OCI-LY1 (cell line): ENCODE results near the gene ST3GAL4.
"Not testable (repeated sequence)": the region's sequence is repeated elsewhere in the genome, so short reads cannot be mapped to it uniquely, and the experiment has no call there.

ENCODE experiments used
- H2AFZ ChIP-seq: fragments of 200-600 bp; sonication (generic), shearing (Covaris generic); 2 replicates; pipeline ENCODE4 v1.6.0; 2014; ENCODE audit warnings: antibody characterized with exemption, mild to moderate bottlenecking, low read length
- H3F3A ChIP-seq: fragments of 200-600 bp; sonication (generic), shearing (Covaris generic); 2 replicates; pipeline ENCODE4 v1.6.0; 2014; ENCODE audit warnings: mild to moderate bottlenecking, antibody characterized with exemption, low read length, moderate library complexity; ENCODE audit not compliant: insufficient read depth
- H3K27ac ChIP-seq: fragments of 200-600 bp; sonication (generic); 2 replicates; pipeline ENCODE4 v1.5.1; 2014; ENCODE audit warnings: low read length, mixed run types, mild to moderate bottlenecking, low read depth; ENCODE audit not compliant: poor library complexity, severe bottlenecking
- H3K27me3 ChIP-seq: fragments of 200-600 bp; sonication (generic); 2 replicates; pipeline ENCODE4 v1.6.0; 2014; ENCODE audit warnings: antibody characterized with exemption, mild to moderate bottlenecking, low read length, moderate library complexity; ENCODE audit not compliant: insufficient read depth
- H3K36me3 ChIP-seq: fragments of 200-600 bp; sonication (generic); 2 replicates; pipeline ENCODE4 v1.6.1; 2014; ENCODE audit warnings: mild to moderate bottlenecking, antibody characterized with exemption, low read length, moderate library complexity, mixed read lengths; ENCODE audit not compliant: insufficient read depth
- H3K4me1 ChIP-seq: fragments of 200-600 bp; sonication (generic); 2 replicates; pipeline ENCODE4 v1.5.1; 2014; ENCODE audit warnings: mild to moderate bottlenecking, low read length, moderate library complexity; ENCODE audit not compliant: insufficient read depth, severe bottlenecking
- H3K4me2 ChIP-seq: fragments of 200-600 bp; sonication (generic), shearing (Covaris generic); 2 replicates; pipeline ENCODE4 v1.6.1; 2014; ENCODE audit warnings: low read length
- H3K4me3 ChIP-seq: fragments of 200-600 bp; sonication (generic); 2 replicates; pipeline ENCODE4 v1.5.1; 2014; ENCODE audit warnings: low read length, low read depth, mild to moderate bottlenecking, mixed read lengths; ENCODE audit not compliant: poor library complexity, severe bottlenecking
- H3K79me2 ChIP-seq: fragments of 200-600 bp; shearing (Covaris generic); 2 replicates; pipeline ENCODE4 v1.6.1; 2016; ENCODE audit warnings: mixed run types, low read length, mixed read lengths; ENCODE audit not compliant: insufficient read depth
- H3K9ac ChIP-seq: fragments of 200-600 bp; sonication (generic), shearing (Covaris generic); 2 replicates; pipeline ENCODE4 v1.6.1; 2014; ENCODE audit warnings: mild to moderate bottlenecking, low read length, mixed read lengths
- H3K9me2 ChIP-seq: fragments of 200-600 bp; sonication (generic), shearing (Covaris generic); 2 replicates; pipeline ENCODE4 v1.6.1; 2014; ENCODE audit warnings: low read depth, mild to moderate bottlenecking, low read length, mixed read lengths
- H3K9me3 ChIP-seq: fragments of 200-600 bp; shearing (Covaris generic); 2 replicates; pipeline ENCODE4 v1.6.1; 2014; ENCODE audit warnings: low read length, mixed read lengths
- H4K20me1 ChIP-seq: fragments of 200-600 bp; sonication (generic), shearing (Covaris generic); 2 replicates; pipeline ENCODE4 v1.6.0; 2016; ENCODE audit warnings: mild to moderate bottlenecking, low read length; ENCODE audit not compliant: insufficient read depth
- EZH2 ChIP-seq: fragments of 200-600 bp; sonication (generic), shearing (Covaris generic); IDR thresholded peaks from 2 replicates; pipeline ENCODE4 v1.8.0; 2017; ENCODE audit warnings: borderline replicate concordance, mixed run types, mild to moderate bottlenecking, antibody characterized with exemption, low read length, moderate library complexity, mixed read lengths
- TF ChIP-seq, protein P1 (sequence below): fragments of 200-600 bp; sonication (generic), shearing (Covaris generic); IDR thresholded peaks from 2 replicates; pipeline ENCODE4 v1.5.1; 2017; ENCODE audit warnings: mild to moderate bottlenecking, antibody characterized with exemption, low read length, moderate library complexity, mixed read lengths

Gene ST3GAL4

DNA sequence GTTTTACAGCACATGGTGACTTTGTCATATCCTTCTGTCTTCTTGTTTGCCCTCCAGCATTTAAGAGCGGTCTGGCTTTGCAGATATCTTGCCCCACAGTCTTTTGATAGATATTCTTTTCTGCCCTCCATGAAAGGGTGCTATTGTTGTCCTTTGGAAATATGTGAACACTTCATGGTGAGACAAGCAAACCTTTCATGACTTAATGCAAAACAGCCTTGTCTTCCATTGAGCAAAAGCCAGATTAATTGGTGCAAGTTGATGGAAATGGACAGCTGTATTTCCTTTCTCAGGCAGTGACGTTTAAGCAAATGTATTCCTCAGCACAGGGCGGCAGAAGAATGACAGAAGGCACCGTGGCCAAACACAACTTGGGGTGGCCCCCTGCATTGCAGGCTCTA is 47.2 kb upstream of the ST3GAL4 start:
- H2AFZ ChIP-seq, result no peak overlapping the region
- H3K79me2 ChIP-seq, result 0 out of 2 replicates have a peak, but pooled peaks cover 6% of the 10 kb centered on the region
- peaks cover 21% of the 10 kb centered on the region for H3K4me1 ChIP-seq
- H3F3A ChIP-seq, result no peaks in the 10 kb centered on the region
- TF ChIP-seq EZH2, result no peak
- TF ChIP-seq, protein P1, sequence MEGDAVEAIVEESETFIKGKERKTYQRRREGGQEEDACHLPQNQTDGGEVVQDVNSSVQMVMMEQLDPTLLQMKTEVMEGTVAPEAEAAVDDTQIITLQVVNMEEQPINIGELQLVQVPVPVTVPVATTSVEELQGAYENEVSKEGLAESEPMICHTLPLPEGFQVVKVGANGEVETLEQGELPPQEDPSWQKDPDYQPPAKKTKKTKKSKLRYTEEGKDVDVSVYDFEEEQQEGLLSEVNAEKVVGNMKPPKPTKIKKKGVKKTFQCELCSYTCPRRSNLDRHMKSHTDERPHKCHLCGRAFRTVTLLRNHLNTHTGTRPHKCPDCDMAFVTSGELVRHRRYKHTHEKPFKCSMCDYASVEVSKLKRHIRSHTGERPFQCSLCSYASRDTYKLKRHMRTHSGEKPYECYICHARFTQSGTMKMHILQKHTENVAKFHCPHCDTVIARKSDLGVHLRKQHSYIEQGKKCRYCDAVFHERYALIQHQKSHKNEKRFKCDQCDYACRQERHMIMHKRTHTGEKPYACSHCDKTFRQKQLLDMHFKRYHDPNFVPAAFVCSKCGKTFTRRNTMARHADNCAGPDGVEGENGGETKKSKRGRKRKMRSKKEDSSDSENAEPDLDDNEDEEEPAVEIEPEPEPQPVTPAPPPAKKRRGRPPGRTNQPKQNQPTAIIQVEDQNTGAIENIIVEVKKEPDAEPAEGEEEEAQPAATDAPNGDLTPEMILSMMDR, result no peak
- no peak overlapping the region for H3K4me3 ChIP-seq
- H3K9ac ChIP-seq, result no peak overlapping the region
- no peaks in the 10 kb centered on the region for H3K27me3 ChIP-seq
- no peak overlapping the region for H3K4me2 ChIP-seq
- H3K27ac ChIP-seq, result no peak overlapping the region
- H4K20me1 ChIP-seq, result no peaks in the 10 kb centered on the region
- H3K36me3 ChIP-seq, result peaks cover 48% of the 10 kb centered on the region
- no peaks in the 10 kb centered on the region for H3K9me2 ChIP-seq
- H3K9me3 ChIP-seq, result no peaks in the 10 kb centered on the region

DNA sequence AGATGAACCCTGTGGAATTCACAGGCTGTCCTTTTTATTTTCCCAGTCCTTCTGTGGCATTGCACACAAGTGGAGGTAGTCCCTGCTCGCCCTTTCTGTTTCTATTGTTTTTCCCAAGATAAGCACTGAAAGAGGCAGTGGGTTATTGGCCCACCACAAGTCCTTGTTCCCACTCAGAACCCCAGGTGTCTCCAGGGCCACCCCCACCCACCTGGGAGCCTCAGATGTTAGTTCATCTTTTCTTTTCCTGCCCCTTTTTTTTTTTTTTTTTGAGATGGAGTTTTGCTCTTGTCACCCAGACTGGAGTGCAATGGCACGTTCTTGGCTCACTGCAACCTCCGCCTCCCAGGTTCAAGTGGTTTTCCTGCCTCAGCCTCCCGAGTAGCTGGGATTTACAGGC is 46.7 kb upstream of the ST3GAL4 start:
- H3K79me2 ChIP-seq, H3K27ac ChIP-seq, H3K9me3 ChIP-seq, H3K9ac ChIP-seq, H3K27me3 ChIP-seq, H4K20me1 ChIP-seq, H3F3A ChIP-seq, H2AFZ ChIP-seq, H3K4me3 ChIP-seq, H3K4me2 ChIP-seq, H3K9me2 ChIP-seq: not testable (repeated sequence)
- H3K4me1 ChIP-seq, result peaks cover 17% of the 10 kb centered on the region
- H3K36me3 ChIP-seq, result peaks cover 53% of the 10 kb centered on the region

DNA sequence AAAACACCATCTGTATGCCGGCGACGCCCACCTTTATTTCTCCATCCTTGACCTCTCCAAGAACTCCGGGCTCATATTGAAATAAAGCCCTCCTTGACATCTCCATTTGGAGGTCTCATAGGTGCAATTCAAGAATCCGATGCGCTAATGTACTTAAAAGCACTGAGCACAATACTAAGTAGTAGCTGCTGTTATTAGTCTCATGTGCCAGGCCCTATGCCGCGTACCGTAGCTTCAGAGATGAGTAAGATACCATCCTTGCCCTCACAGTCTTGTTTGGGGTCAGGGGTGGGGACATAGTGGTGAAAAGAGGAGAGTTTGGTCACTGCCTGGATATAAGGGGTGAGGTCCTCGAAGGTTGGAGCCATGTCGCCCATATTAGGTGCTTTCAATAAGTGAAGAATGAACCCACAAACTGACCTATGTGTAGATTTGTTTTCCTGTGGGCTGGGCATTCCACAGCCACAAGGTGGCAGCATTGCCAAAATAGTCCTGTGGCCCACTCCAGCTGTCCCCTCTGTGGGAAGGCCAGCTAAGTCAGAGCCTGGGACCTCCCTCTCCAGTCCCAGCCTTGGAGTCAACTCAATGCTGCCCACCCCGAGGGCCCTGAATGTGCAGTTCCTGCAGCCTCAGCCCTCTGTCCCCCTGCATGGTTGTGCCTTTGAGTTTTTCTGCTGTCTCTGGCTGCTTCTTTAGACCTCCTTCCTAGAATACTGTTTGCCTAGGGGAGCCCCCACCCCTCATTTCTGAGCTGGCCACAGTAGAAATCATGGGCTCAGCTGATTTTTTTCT is 45.1 kb upstream of the ST3GAL4 start:
- Histone ChIP-seq H3K4me3 (no peak overlapping the region), H3K9ac (no peak overlapping the region), H3K36me3 (peaks cover 65% of the 10 kb centered on the region), H3K9me2 (no peaks in the 10 kb centered on the region), H3K27ac (no peak overlapping the region), H3K27me3 (no peaks in the 10 kb centered on the region), H3F3A (no peaks in the 10 kb centered on the region), H3K79me2 (no peaks in the 10 kb centered on the region), H3K4me2 (no peak overlapping the region), H3K4me1 (peaks cover 12% of the 10 kb centered on the region), H3K9me3 (no peaks in the 10 kb centered on the region), H2AFZ (no peak overlapping the region), H4K20me1 (no peaks in the 10 kb centered on the region)
- TF ChIP-seq EZH2, result no peak
- TF ChIP-seq, protein P1, result peak; percentile 69

DNA sequence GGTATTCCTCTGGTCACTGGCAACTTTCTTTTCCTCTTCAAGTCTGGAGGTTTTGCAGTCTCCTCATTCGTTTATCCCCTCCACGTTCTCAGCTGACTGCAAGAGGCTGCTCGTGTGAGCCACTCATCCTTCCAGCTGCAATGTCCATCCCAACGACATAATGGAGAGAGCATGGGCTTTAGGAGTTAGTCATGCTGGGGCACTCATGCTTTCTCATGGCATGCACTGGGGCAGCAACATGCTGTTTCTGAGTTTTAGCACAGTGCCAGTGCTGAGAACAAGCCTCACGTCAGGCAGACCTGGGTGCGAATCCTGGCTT is 44.5 kb upstream of the ST3GAL4 start:
- Histone ChIP-seq H3K9me2 (no peaks in the 10 kb centered on the region), H3K4me2 (no peak overlapping the region), H3K36me3 (peaks cover 70% of the 10 kb centered on the region), H4K20me1 (no peaks in the 10 kb centered on the region), H3F3A (no peaks in the 10 kb centered on the region), H3K4me1 (peaks cover 7% of the 10 kb centered on the region), H3K9ac (no peak overlapping the region), H3K4me3 (no peak overlapping the region), H3K27ac (no peak overlapping the region), H2AFZ (no peak overlapping the region), H3K79me2 (no peaks in the 10 kb centered on the region), H3K27me3 (no peaks in the 10 kb centered on the region), H3K9me3 (no peaks in the 10 kb centered on the region)
- TF ChIP-seq EZH2, result no peak
- TF ChIP-seq, protein P1, result no peak
